Mammary epithelial cell (primary cell): ENCODE measurements around the gene SCML2.

ENCODE experiments used
- EZH2 ChIP-seq: IDR thresholded peaks from 2 replicates; pipeline ENCODE4 v1.6.1; 2012; ENCODE audit warnings: low read length, inconsistent platforms, borderline replicate concordance
- TF ChIP-seq, protein P1 (sequence below), 2 donors: IDR thresholded peaks in 1 of 2; conservative IDR thresholded peaks in 1 of 2; 2 replicates each; pipeline ENCODE4 v1.5.1; 2011 to 2012; ENCODE audit warnings: inconsistent platforms in 2 of 2, low read length in 2 of 2, mild to moderate bottlenecking in 2 of 2, control low read depth in 1 of 2, low read depth in 1 of 2; ENCODE audit not compliant: insufficient read depth in 1 of 2; ENCODE audit errors: extremely low read depth in 1 of 2

DNA sequence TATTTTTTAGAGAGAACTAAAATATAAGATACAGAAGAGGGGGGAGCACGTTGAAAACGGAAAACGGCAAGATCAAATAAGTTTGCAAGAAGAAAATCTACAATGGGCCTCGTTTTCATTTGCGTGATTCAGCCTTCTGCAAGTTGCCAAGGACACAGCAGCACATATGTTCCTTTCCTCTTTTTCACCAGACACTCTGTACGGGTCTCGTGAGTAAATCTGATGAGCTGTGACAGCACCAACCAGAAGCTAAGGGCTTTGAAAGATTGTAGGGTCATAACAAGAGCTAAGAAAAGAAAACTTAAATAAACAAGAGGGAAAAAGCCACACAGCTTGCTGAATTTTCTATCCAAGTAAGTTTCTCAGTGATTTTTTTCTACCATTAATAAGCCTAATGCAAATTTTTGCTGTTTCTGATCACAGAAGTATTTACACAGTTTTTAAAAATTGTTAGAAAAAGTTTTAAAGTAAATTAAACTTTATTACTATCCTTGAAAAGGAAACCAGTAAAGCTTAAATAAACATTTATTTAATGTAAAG is 63.4 kb downstream of the SCML2 start:
- TF ChIP-seq, protein P1, sequence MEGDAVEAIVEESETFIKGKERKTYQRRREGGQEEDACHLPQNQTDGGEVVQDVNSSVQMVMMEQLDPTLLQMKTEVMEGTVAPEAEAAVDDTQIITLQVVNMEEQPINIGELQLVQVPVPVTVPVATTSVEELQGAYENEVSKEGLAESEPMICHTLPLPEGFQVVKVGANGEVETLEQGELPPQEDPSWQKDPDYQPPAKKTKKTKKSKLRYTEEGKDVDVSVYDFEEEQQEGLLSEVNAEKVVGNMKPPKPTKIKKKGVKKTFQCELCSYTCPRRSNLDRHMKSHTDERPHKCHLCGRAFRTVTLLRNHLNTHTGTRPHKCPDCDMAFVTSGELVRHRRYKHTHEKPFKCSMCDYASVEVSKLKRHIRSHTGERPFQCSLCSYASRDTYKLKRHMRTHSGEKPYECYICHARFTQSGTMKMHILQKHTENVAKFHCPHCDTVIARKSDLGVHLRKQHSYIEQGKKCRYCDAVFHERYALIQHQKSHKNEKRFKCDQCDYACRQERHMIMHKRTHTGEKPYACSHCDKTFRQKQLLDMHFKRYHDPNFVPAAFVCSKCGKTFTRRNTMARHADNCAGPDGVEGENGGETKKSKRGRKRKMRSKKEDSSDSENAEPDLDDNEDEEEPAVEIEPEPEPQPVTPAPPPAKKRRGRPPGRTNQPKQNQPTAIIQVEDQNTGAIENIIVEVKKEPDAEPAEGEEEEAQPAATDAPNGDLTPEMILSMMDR (conservative IDR thresholded peaks at IDR 0.05 in 1 of 2, IDR thresholded peaks at IDR 0.05 in 1 of 2; ENCODE audit: extremely low read depth in 1 of 2, insufficient read depth in 1 of 2, low read depth in 1 of 2, low read length in 2 of 2): no peak
- no peak for TF ChIP-seq EZH2
